ENCODE data around the gene ACY1.
A peak's percentile ranks its signal among the peaks of the same experiment; 100 is the strongest.
"Not testable (repeated sequence)": the region's sequence is repeated elsewhere in the genome, so short reads cannot be mapped to it uniquely, and the experiment has no call there.

Gene ACY1

GRCh38 chr3:51986010-51986947 is 2.9 kb downstream of the ACY1 start:
- no peak for DNase-seq

- DNase-seq, result no peak
These were observed 4.2 kb downstream of the ACY1 start for GRCh38 chr3:51987568-51987967.

- no peak for DNase-seq
These were observed 5.2 kb downstream of the ACY1 start for GRCh38 chr3:51988286-51989146.

- DNase-seq, result not testable (repeated sequence)
These were observed 7.2 kb downstream of the ACY1 start for GRCh38 chr3:51990501-51990971.

- DNase-seq, result no peak
These were observed 8.8 kb downstream of the ACY1 start for GRCh38 chr3:51992017-51992682.

- not testable (repeated sequence) for DNase-seq
These were observed 10.3 kb downstream of the ACY1 start for GRCh38 chr3:51993657-51994056.

- DNase-seq, result no peak
These were observed 11.2 kb downstream of the ACY1 start for GRCh38 chr3:51994530-51994929.

- peak; percentile 79 for DNase-seq
These were observed 12.2 kb downstream of the ACY1 start, which contains the start of gene RPL29 for GRCh38 chr3:51995346-51996163. RPL29 (minus strand) TSS chr3:51995895; CDS start chr3:51995461, 434 bp downstream.

- DNase-seq, result no peak
These were observed 13.8 kb downstream of the ACY1 start for GRCh38 chr3:51997172-51997571.

GRCh38 chr3:51997935-51998596 is 14.7 kb downstream of the ACY1 start:
- no peak for DNase-seq

- no peak for DNase-seq
These were observed 15.4 kb downstream of the ACY1 start for GRCh38 chr3:51998774-51999173.

- no peak for DNase-seq
These were observed 16.5 kb downstream of the ACY1 start for GRCh38 chr3:51999846-52000245.

- peak; percentile 46 for DNase-seq
These were observed 18.2 kb downstream of the ACY1 start for GRCh38 chr3:52001443-52001974.

- DNase-seq, result no peak
These were observed 19.4 kb downstream of the ACY1 start for GRCh38 chr3:52002748-52003147.

- no peak for DNase-seq
These were observed 20.9 kb downstream of the ACY1 start for GRCh38 chr3:52004163-52004787.

- DNase-seq, result no peak
These were observed 21.6 kb downstream of the ACY1 start for GRCh38 chr3:52004906-52005395.

GRCh38 chr3:52005571-52005986 is 22.2 kb downstream of the ACY1 start:
- peak; percentile 66 for DNase-seq

- no peak for DNase-seq
These were observed 22.9 kb downstream of the ACY1 start for GRCh38 chr3:52006017-52006819.

- DNase-seq, result no peak
These were observed 23.4 kb downstream of the ACY1 start for GRCh38 chr3:52006820-52007133.

- DNase-seq, result no peak
These were observed 24.0 kb downstream of the ACY1 start for GRCh38 chr3:52007291-52007690.

Data from SHP77 treated with DMSO at 0.1 percent for 48 hours (cell line).